NCI-H146 (cell line): Measurements from ENCODE around the gene TRIM32.

Experiments
- DNase-seq: peaks from one replicate; lab custom pipeline; 2025; lab: John Stamatoyannopoulos, UW

The TRIM32 gene

GRCh38 chr9:116687074-116687753, at the start of gene TRIM32:
Gene TRIM32 (plus strand): TSS chr9:116687305. CDS start chr9:116697743, 10,438 bp downstream.
- peak; percentile 90 for DNase-seq

- no peak for DNase-seq
Observed at GRCh38 chr9:116639251-116639741, 47.8 kb upstream of the TRIM32 start.

- DNase-seq: no peak
Observed at GRCh38 chr9:116641292-116642059, 45.6 kb upstream of the TRIM32 start.

GRCh38 chr9:116643691-116644090, 43.4 kb upstream of the TRIM32 start:
- no peak for DNase-seq

GRCh38 chr9:116644091-116644688, 42.9 kb upstream of the TRIM32 start:
- DNase-seq: no peak

- peak; percentile 11 for DNase-seq
Observed at GRCh38 chr9:116646661-116647514, 40.2 kb upstream of the TRIM32 start.

GRCh38 chr9:116647515-116647809, 39.6 kb upstream of the TRIM32 start:
- no peak for DNase-seq

GRCh38 chr9:116653348-116654058, 33.6 kb upstream of the TRIM32 start:
- DNase-seq: no peak

GRCh38 chr9:116654059-116654355, 33.1 kb upstream of the TRIM32 start:
- no peak for DNase-seq

- DNase-seq: no peak
Observed at GRCh38 chr9:116656501-116656971, 30.6 kb upstream of the TRIM32 start.

- DNase-seq: no peak
Observed at GRCh38 chr9:116656977-116657376, 30.1 kb upstream of the TRIM32 start.

- no peak for DNase-seq
Observed at GRCh38 chr9:116658265-116658664, 28.8 kb upstream of the TRIM32 start.

GRCh38 chr9:116661037-116661954, 25.8 kb upstream of the TRIM32 start:
- peak; percentile 43 for DNase-seq

GRCh38 chr9:116662646-116663310, 24.3 kb upstream of the TRIM32 start:
- no peak for DNase-seq

GRCh38 chr9:116663581-116663980, 23.5 kb upstream of the TRIM32 start:
- DNase-seq: no peak

GRCh38 chr9:116668970-116669695, 18.0 kb upstream of the TRIM32 start:
- DNase-seq: no peak

- DNase-seq: no peak
Observed at GRCh38 chr9:116671605-116672004, 15.5 kb upstream of the TRIM32 start.

GRCh38 chr9:116673375-116673774, 13.7 kb upstream of the TRIM32 start:
- no peak for DNase-seq
